ENCODE data around the gene HPCA.

DNA sequence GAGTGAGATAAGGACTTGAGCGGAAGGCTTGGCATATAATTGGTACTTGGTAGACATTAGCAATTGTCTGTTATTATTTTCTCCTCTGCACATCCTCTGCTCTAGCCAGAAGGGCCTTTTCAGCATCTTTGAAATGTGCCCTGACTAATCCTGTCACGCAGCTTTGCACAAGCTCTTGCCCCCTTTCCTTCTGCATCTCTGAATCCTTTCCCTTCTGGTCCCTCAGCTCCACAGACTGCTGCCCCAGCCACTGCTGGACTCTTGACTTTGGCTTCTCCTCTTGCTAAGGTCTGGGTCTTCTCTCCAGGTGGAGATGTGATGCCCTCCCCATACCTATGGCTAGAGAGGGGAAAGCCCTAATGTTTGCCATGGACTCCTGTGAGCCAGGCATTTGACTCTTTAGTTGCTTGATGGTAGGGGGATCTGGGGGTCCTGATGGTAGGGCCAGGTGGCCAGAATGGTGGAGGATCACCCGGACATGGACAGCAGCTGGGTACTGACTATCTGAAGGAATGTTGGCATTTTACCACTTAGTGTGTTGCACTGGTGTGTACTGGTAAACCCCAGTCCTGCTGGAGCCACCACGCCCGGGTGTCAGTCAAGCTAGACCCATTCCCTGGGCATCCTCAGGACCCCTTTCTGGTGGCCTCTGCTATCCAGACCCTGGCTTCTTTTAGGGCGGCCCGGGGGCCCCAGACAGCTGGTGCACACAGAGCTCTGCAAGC, 4.4 kb downstream of the HPCA start:
- TF ChIP-seq, protein P1, sequence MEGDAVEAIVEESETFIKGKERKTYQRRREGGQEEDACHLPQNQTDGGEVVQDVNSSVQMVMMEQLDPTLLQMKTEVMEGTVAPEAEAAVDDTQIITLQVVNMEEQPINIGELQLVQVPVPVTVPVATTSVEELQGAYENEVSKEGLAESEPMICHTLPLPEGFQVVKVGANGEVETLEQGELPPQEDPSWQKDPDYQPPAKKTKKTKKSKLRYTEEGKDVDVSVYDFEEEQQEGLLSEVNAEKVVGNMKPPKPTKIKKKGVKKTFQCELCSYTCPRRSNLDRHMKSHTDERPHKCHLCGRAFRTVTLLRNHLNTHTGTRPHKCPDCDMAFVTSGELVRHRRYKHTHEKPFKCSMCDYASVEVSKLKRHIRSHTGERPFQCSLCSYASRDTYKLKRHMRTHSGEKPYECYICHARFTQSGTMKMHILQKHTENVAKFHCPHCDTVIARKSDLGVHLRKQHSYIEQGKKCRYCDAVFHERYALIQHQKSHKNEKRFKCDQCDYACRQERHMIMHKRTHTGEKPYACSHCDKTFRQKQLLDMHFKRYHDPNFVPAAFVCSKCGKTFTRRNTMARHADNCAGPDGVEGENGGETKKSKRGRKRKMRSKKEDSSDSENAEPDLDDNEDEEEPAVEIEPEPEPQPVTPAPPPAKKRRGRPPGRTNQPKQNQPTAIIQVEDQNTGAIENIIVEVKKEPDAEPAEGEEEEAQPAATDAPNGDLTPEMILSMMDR (IDR thresholded peaks at IDR 0.05; ENCODE audit: extremely low read depth in 1 of 2, insufficient read depth in 1 of 2, low read depth in 1 of 2, low read length in 2 of 2), result no peak
- TF ChIP-seq EZH2 (IDR thresholded peaks at IDR 0.05; ENCODE audit: borderline replicate concordance, low read depth, low read length, severe bottlenecking) (no peak), POLR2A (IDR thresholded peaks at IDR 0.05; ENCODE audit: low read depth, low read length) (no peak), FOS (IDR thresholded peaks at IDR 0.05; ENCODE audit: borderline replicate concordance, insufficient read depth, low read length) (no peak), MYC (IDR thresholded peaks at IDR 0.05; ENCODE audit: low read depth, low read length) (no peak), GATA2 (IDR thresholded peaks at IDR 0.05; ENCODE audit: insufficient read depth, insufficient read length, low read depth, low read length) (no peak), POLR2AphosphoS5 (IDR thresholded peaks at IDR 0.05; ENCODE audit: insufficient read depth, low read depth, low read length) (no peak)
- TF ChIP-seq, protein P2, sequence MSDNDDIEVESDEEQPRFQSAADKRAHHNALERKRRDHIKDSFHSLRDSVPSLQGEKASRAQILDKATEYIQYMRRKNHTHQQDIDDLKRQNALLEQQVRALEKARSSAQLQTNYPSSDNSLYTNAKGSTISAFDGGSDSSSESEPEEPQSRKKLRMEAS (IDR thresholded peaks at IDR 0.05; ENCODE audit: insufficient read depth, insufficient read length), result no peak

Data from endothelial cell of umbilical vein (primary cell).